ENCODE data around the gene ANAPC1.
A peak's percentile ranks its signal among the peaks of the same experiment; 100 is the strongest.
"Not testable (repeated sequence)": the region's sequence is repeated elsewhere in the genome, so short reads cannot be mapped to it uniquely, and the experiment has no call there.

ANAPC1 gene

GRCh38 chr2:111904726-111905474, 20.9 kb upstream of the ANAPC1 start:
- DNase-seq (ENCODE audit: low read depth in 2 of 2): no peak

- no peak for DNase-seq (ENCODE audit: low read depth in 2 of 2)
These were observed 20.0 kb upstream of the ANAPC1 start for GRCh38 chr2:111903930-111904439.

GRCh38 chr2:111903516-111903915, 19.5 kb upstream of the ANAPC1 start:
- no peak for DNase-seq (ENCODE audit: low read depth in 2 of 2)

- DNase-seq (ENCODE audit: low read depth in 2 of 2): no peak
These were observed 16.9 kb upstream of the ANAPC1 start for GRCh38 chr2:111900859-111901258.

- DNase-seq (ENCODE audit: low read depth in 2 of 2): peak in 1 of 2 donors; percentile 8
These were observed 14.9 kb upstream of the ANAPC1 start for GRCh38 chr2:111898703-111899514.

GRCh38 chr2:111897924-111898702, 14.1 kb upstream of the ANAPC1 start, which contains the start of gene MERTK:
Gene MERTK, plus strand, starts transcription at chr2:111898607. Its CDS starts 129 bp downstream, at chr2:111898736.
- peak; percentile 34 to 48 for DNase-seq (ENCODE audit: low read depth in 2 of 2)

GRCh38 chr2:111897630-111897923, 13.6 kb upstream of the ANAPC1 start:
- DNase-seq (ENCODE audit: low read depth in 2 of 2): no peak

GRCh38 chr2:111896576-111896975, 12.6 kb upstream of the ANAPC1 start:
- no peak for DNase-seq (ENCODE audit: low read depth in 2 of 2)

- no peak for DNase-seq (ENCODE audit: low read depth in 2 of 2)
These were observed 12.0 kb upstream of the ANAPC1 start for GRCh38 chr2:111896024-111896423.

GRCh38 chr2:111884592-111884964, 585 bp upstream of the ANAPC1 start:
- DNase-seq (ENCODE audit: low read depth in 2 of 2): no peak

- DNase-seq (ENCODE audit: low read depth in 2 of 2): not testable (repeated sequence)
These were observed 11.2 kb downstream of the ANAPC1 start for GRCh38 chr2:111872806-111873205.

- DNase-seq (ENCODE audit: low read depth in 2 of 2): not testable (repeated sequence)
These were observed 18.9 kb downstream of the ANAPC1 start for GRCh38 chr2:111865124-111865523.

- not testable (repeated sequence) for DNase-seq (ENCODE audit: low read depth in 2 of 2)
These were observed 24.0 kb downstream of the ANAPC1 start for GRCh38 chr2:111860005-111860404.

GRCh38 chr2:111852544-111852943, 31.4 kb downstream of the ANAPC1 start:
- DNase-seq (ENCODE audit: low read depth in 2 of 2): not testable (repeated sequence)

GRCh38 chr2:111850646-111851045, 33.3 kb downstream of the ANAPC1 start:
- not testable (repeated sequence) for DNase-seq (ENCODE audit: low read depth in 2 of 2)

- not testable (repeated sequence) for DNase-seq (ENCODE audit: low read depth in 2 of 2)
These were observed 44.2 kb downstream of the ANAPC1 start for GRCh38 chr2:111839625-111840282.

GRCh38 chr2:111838992-111839391, 45.0 kb downstream of the ANAPC1 start:
- not testable (repeated sequence) for DNase-seq (ENCODE audit: low read depth in 2 of 2)

- not testable (repeated sequence) for DNase-seq (ENCODE audit: low read depth in 2 of 2)
These were observed 49.8 kb downstream of the ANAPC1 start for GRCh38 chr2:111834221-111834620.

- not testable (repeated sequence) for DNase-seq (ENCODE audit: low read depth in 2 of 2)
These were observed 53.5 kb downstream of the ANAPC1 start for GRCh38 chr2:111830479-111830878.

GRCh38 chr2:111828217-111828766, 55.7 kb downstream of the ANAPC1 start:
- DNase-seq (ENCODE audit: low read depth in 2 of 2): not testable (repeated sequence)

Measured in stimulated activated CD8-positive, alpha-beta memory T cell treated with anti-CD3 and anti-CD28 coated beads, Interleukin-15, amount 100 ng/mL, for 48 hours (primary cell).